OCI-LY7 (cell line): Measurements from ENCODE around the gene EPX. TPM values are rescaled to one million over a fixed set of nuclear protein-coding genes. Genes with fewer than 3 reads are reported as not detected.

Source experiments
- BruUV-seq: library from RNA; stranded (reverse); fragments of 400-500 nt; replicated peaks from 2 replicates; lab custom pipeline; 2021; lab: Mats Ljungman, UMichigan
- CTCF ChIA-PET: fragments of 300-600 bp; sonication (Branson Sonifier 250); formaldehyde crosslinking; loops from one replicate; lab custom pipeline; 2022; ENCODE audit warnings: antibody characterized with exemption; ENCODE audit not compliant: unreplicated experiment; lab: Charles Lee
- POLR2A ChIA-PET: fragments of 300-600 bp; sonication (Branson Sonifier 250); formaldehyde crosslinking; loops from one replicate; lab custom pipeline; 2022; ENCODE audit warnings: antibody characterized with exemption; lab: Charles Lee
- DNase-seq: peaks from one replicate; pipeline ENCODE4 v3.0.0-alpha.2; 2015; ENCODE audit warnings: low spot score
- H2AFZ ChIP-seq: fragments of 200-600 bp; sonication (generic), shearing (Covaris generic); 2 replicates; pipeline ENCODE4 v1.6.1; 2014; ENCODE audit warnings: mild to moderate bottlenecking, antibody characterized with exemption, low read length, moderate library complexity
- H3K27ac ChIP-seq: fragments of 200-600 bp; sonication (generic); 2 replicates; pipeline ENCODE4 v1.5.1; 2014; ENCODE audit warnings: mixed run types, low read depth, mild to moderate bottlenecking, moderate library complexity, low read length, inconsistent platforms; ENCODE audit not compliant: poor library complexity, severe bottlenecking
- H3K36me3 ChIP-seq: fragments of 200-600 bp; sonication (generic); 2 replicates; pipeline ENCODE4 v1.6.1; 2014; ENCODE audit warnings: mild to moderate bottlenecking, antibody characterized with exemption, low read length, moderate library complexity, mixed read lengths; ENCODE audit not compliant: insufficient read depth
- H3K4me1 ChIP-seq: fragments of 200-600 bp; sonication (generic); 2 replicates; pipeline ENCODE4 v1.5.1; 2014; ENCODE audit warnings: mild to moderate bottlenecking, low read length; ENCODE audit not compliant: insufficient read depth, poor library complexity, severe bottlenecking
- H3K4me2 ChIP-seq: fragments of 200-600 bp; sonication (generic); 2 replicates; pipeline ENCODE4 v1.6.1; 2014; ENCODE audit warnings: mild to moderate bottlenecking, low read length
- H3K4me3 ChIP-seq: fragments of 200-600 bp; sonication (generic); 2 replicates; pipeline ENCODE4 v1.5.1; 2014; ENCODE audit warnings: mild to moderate bottlenecking, low read depth, low read length; ENCODE audit not compliant: poor library complexity, severe bottlenecking
- H3K79me2 ChIP-seq: fragments of 200-600 bp; sonication (generic); 2 replicates; pipeline ENCODE4 v1.6.1; 2016; ENCODE audit warnings: low read depth, mild to moderate bottlenecking, low read length, moderate library complexity, mixed read lengths; ENCODE audit not compliant: insufficient read depth
- H3K9me2 ChIP-seq: fragments of 200-600 bp; sonication (generic); 2 replicates; pipeline ENCODE4 v1.6.1; 2016; ENCODE audit warnings: mild to moderate bottlenecking, low read length, mixed read lengths; ENCODE audit not compliant: insufficient read depth
- H3K9me3 ChIP-seq: fragments of 200-600 bp; sonication (generic); 2 replicates; pipeline ENCODE4 v1.6.1; 2014; ENCODE audit warnings: mild to moderate bottlenecking, mixed run types, low read length, mixed read lengths
- H4K20me1 ChIP-seq: fragments of 200-600 bp; sonication (generic); 2 replicates; pipeline ENCODE4 v1.6.1; 2014; ENCODE audit warnings: mild to moderate bottlenecking, antibody characterized with exemption, low read length, moderate library complexity, mixed read lengths; ENCODE audit not compliant: insufficient read depth
- CTCF ChIP-seq: fragments of 200-600 bp; sonication (generic); conservative IDR thresholded peaks from 2 replicates; pipeline ENCODE4 v1.5.1; 2014; ENCODE audit warnings: mild to moderate bottlenecking, antibody characterized with exemption, low read length, moderate library complexity, mixed read lengths
- EZH2phosphoT487 ChIP-seq: fragments of 200-600 bp; sonication (generic); IDR thresholded peaks from 2 replicates; pipeline ENCODE4 v1.6.1; 2018; ENCODE audit warnings: low read depth, borderline replicate concordance, mild to moderate bottlenecking, mixed run types, antibody characterized with exemption, low read length, moderate library complexity, mixed read lengths
- intact Hi-C: fragments of 100-400 bp; cut with micrococcal nuclease; formaldehyde crosslinking; loops from one replicate; pipeline ENCODE4 v1.10.0; 2022; ENCODE audit not compliant: unreplicated experiment
- total RNA-seq, 2 experiments: library from RNA; depleted of rRNA in 1 of 2; stranded (reverse); fragments of >200 nt in 1 of 2; shearing (Covaris generic) in 1 of 2; gene quantifications; 2 replicates each; pipeline ENCODE4 v1.2.3, GENCODE V29; 2014 to 2022

EPX gene
- total RNA-seq, 2 experiments from 2014 or later: not detected

GRCh38 chr17:58233543-58233942, 41.0 kb downstream of the EPX start:
- Histone ChIP-seq H4K20me1 (no peaks in the 10 kb centered on the region), H3K36me3 (no peaks in the 10 kb centered on the region), H3K4me3 (no peak overlapping the region), H3K9me2 (no peaks in the 10 kb centered on the region), H3K4me2 (no peak overlapping the region), H3K79me2 (no peaks in the 10 kb centered on the region), H3K9me3 (no peaks in the 10 kb centered on the region), H2AFZ (no peak overlapping the region), H3K27ac (no peak overlapping the region), H3K4me1 (no peaks in the 10 kb centered on the region)
- CTCF ChIA-PET: no interaction called here
- DNase-seq: no peak
- BruUV-seq: no TSS peak
- intact Hi-C loops: no loop called here
- POLR2A ChIA-PET: no interaction called here
- no peak for TF ChIP-seq CTCF
- no peak for TF ChIP-seq EZH2phosphoT487

- Histone ChIP-seq H2AFZ (no peak overlapping the region), H3K4me1 (no peaks in the 10 kb centered on the region), H3K27ac (no peak overlapping the region), H4K20me1 (no peaks in the 10 kb centered on the region), H3K36me3 (no peaks in the 10 kb centered on the region), H3K9me3 (no peaks in the 10 kb centered on the region), H3K79me2 (no peaks in the 10 kb centered on the region), H3K4me2 (no peak overlapping the region), H3K9me2 (no peaks in the 10 kb centered on the region), H3K4me3 (no peak overlapping the region)
- intact Hi-C loops: no loop called here
- POLR2A ChIA-PET: interaction anchor here (0.7 kb wide), 1 partner anchor 729 kb away, joined by 9 read pairs; no protein-coding TSS in a partner anchor
- no peak for DNase-seq
- no TSS peak for BruUV-seq
- no peak for TF ChIP-seq EZH2phosphoT487
- TF ChIP-seq CTCF: no peak
- CTCF ChIA-PET: no interaction called here
Observed at GRCh38 chr17:58234512-58234911, 42.0 kb downstream of the EPX start.

DNA sequence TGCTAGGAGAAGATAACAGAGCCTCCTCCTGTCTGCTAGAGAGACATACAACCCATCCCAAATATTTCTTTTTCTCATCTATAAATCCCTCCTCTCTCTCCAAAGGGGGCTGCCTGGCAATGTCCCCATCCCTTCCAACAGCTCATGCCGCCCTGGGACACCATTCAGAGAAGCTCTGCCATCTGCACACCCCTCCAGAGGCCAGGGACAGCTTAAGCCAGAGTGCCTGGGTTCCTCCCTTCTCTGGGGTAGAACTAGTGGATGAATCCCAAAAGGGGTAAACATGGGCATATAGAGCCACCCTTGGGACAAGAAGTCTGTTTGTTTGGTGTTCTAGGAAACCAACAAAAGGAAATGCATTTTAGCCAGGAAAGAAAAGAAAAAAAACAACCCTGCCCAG, 43.3 kb downstream of the EPX start:
- no peak for DNase-seq

More for the DNA sequence above, 43.3 kb downstream of the EPX start:
- H3K4me3 ChIP-seq: no peak overlapping the region
- ChIA-PET CTCF (no interaction called here), POLR2A (interaction anchor here (1.0 kb wide), 1 partner anchor 16 kb away, joined by 3 read pairs; no protein-coding TSS in a partner anchor)
- no peaks in the 10 kb centered on the region for H3K79me2 ChIP-seq
- H3K4me2 ChIP-seq: no peak overlapping the region
- no peaks in the 10 kb centered on the region for H3K36me3 ChIP-seq
- H3K27ac ChIP-seq: no peak overlapping the region
- H4K20me1 ChIP-seq: no peaks in the 10 kb centered on the region
- no peaks in the 10 kb centered on the region for H3K9me3 ChIP-seq
- no peaks in the 10 kb centered on the region for H3K4me1 ChIP-seq
- no TSS peak for BruUV-seq
- no peaks in the 10 kb centered on the region for H3K9me2 ChIP-seq
- H2AFZ ChIP-seq: no peak overlapping the region
- no peak for TF ChIP-seq CTCF
- no peak for TF ChIP-seq EZH2phosphoT487
- intact Hi-C loops: no loop called here
